ENCODE data around the gene NASP.

Gene NASP

GRCh38 chr1:45619149-45619921 lies 35.5 kb downstream of the NASP start:
- no peak for DNase-seq (ENCODE audit: low spot score)

GRCh38 chr1:45620588-45621500 lies 37.0 kb downstream of the NASP start:
- no peak for DNase-seq (ENCODE audit: low spot score)

GRCh38 chr1:45621501-45621836 lies 37.6 kb downstream of the NASP start:
- DNase-seq (ENCODE audit: low spot score), result no peak

GRCh38 chr1:45621895-45622523 lies 38.2 kb downstream of the NASP start:
- peak; percentile 58 for DNase-seq (ENCODE audit: low spot score)

GRCh38 chr1:45622524-45623394 lies 38.9 kb downstream of the NASP start:
- DNase-seq (ENCODE audit: low spot score), result no peak

- DNase-seq (ENCODE audit: low spot score), result no peak
Observed at GRCh38 chr1:45623972-45624371, 40.1 kb downstream of the NASP start, which contains the start of gene CCDC17. TSS of gene CCDC17 (minus strand) at chr1:45624054. CDS start at chr1:45623909, 145 bp downstream.

GRCh38 chr1:45629035-45629434 lies 45.2 kb downstream of the NASP start:
- DNase-seq (ENCODE audit: low spot score), result no peak

GRCh38 chr1:45630429-45630828 lies 46.6 kb downstream of the NASP start:
- no peak for DNase-seq (ENCODE audit: low spot score)

- DNase-seq (ENCODE audit: low spot score), result no peak
Observed at GRCh38 chr1:45635211-45635610, 51.4 kb downstream of the NASP start.

- DNase-seq (ENCODE audit: low spot score), result no peak
Observed at GRCh38 chr1:45640293-45640692, 56.5 kb downstream of the NASP start.

- no peak for DNase-seq (ENCODE audit: low spot score)
Observed at GRCh38 chr1:45643321-45643720, 59.5 kb downstream of the NASP start.

- no peak for DNase-seq (ENCODE audit: low spot score)
Observed at GRCh38 chr1:45643978-45644377, 60.1 kb downstream of the NASP start.

- no peak for DNase-seq (ENCODE audit: low spot score)
Observed at GRCh38 chr1:45644661-45645060, 60.8 kb downstream of the NASP start.

GRCh38 chr1:45647248-45648021 lies 63.6 kb downstream of the NASP start:
- no peak for DNase-seq (ENCODE audit: low spot score)

- DNase-seq (ENCODE audit: low spot score), result no peak
Observed at GRCh38 chr1:45654540-45655280, 70.9 kb downstream of the NASP start.

- DNase-seq (ENCODE audit: low spot score), result no peak
Observed at GRCh38 chr1:45656573-45657226, 72.9 kb downstream of the NASP start.

GRCh38 chr1:45658171-45658570 lies 74.3 kb downstream of the NASP start:
- no peak for DNase-seq (ENCODE audit: low spot score)

GRCh38 chr1:45659222-45659621 lies 75.4 kb downstream of the NASP start:
- DNase-seq (ENCODE audit: low spot score), result no peak

GRCh38 chr1:45660336-45660735 lies 76.5 kb downstream of the NASP start:
- no peak for DNase-seq (ENCODE audit: low spot score)

- no peak for DNase-seq (ENCODE audit: low spot score)
Observed at GRCh38 chr1:45666836-45667235, 83.0 kb downstream of the NASP start.
